SK-N-SH (cell line): Measurements from ENCODE around the gene MAST2.

ENCODE experiments used
- EZH2phosphoT487 ChIP-seq: fragments of 200-600 bp; sonication (generic); IDR thresholded peaks from 2 replicates; pipeline ENCODE4 v1.6.1; 2017; ENCODE audit warnings: low read depth, mixed run types, mild to moderate bottlenecking, antibody characterized with exemption, moderate library complexity, borderline replicate concordance
- POLR2AphosphoS5 ChIP-seq: IDR thresholded peaks from 2 replicates; pipeline ENCODE4 v1.6.1; 2012; ENCODE audit warnings: low read depth, low read length
- TAF1 ChIP-seq: IDR thresholded peaks from 2 replicates; pipeline ENCODE4 v1.6.1; 2012; ENCODE audit warnings: low read depth, mild to moderate bottlenecking, low read length, moderate library complexity, borderline replicate concordance
- TF ChIP-seq, protein P1 (sequence below): fragments of 200-600 bp; sonication (generic); IDR thresholded peaks from 2 replicates; pipeline ENCODE4 v1.6.1; 2017; ENCODE audit warnings: antibody characterized with exemption, mild to moderate bottlenecking, moderate library complexity
- TF ChIP-seq, protein P2 (sequence below): fragments of 150-350 bp; IDR thresholded peaks from 2 replicates; pipeline ENCODE4 v1.6.1; 2017; ENCODE audit warnings: antibody characterized with exemption, low read length, low read depth, borderline replicate concordance

DNA sequence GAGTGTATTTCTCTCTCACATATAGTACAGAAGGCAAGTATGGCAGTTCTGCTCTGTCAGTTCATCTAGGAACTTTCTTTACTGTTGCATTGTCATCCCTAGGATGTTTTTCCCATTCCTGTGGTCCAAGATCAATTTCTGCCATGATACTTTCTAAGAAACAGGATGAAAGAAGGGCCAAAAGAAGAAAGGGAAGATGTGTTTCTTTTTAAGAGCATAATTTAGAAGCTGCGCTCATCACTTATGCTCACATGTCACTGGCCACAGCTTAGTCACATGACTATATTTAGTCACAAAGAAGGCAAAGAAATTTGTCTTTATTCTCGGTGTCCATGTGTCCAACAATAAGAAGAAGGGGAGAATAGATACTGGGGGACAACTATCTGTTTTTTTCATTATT is 7.0 kb upstream of the MAST2 start:
- TF ChIP-seq, protein P1, sequence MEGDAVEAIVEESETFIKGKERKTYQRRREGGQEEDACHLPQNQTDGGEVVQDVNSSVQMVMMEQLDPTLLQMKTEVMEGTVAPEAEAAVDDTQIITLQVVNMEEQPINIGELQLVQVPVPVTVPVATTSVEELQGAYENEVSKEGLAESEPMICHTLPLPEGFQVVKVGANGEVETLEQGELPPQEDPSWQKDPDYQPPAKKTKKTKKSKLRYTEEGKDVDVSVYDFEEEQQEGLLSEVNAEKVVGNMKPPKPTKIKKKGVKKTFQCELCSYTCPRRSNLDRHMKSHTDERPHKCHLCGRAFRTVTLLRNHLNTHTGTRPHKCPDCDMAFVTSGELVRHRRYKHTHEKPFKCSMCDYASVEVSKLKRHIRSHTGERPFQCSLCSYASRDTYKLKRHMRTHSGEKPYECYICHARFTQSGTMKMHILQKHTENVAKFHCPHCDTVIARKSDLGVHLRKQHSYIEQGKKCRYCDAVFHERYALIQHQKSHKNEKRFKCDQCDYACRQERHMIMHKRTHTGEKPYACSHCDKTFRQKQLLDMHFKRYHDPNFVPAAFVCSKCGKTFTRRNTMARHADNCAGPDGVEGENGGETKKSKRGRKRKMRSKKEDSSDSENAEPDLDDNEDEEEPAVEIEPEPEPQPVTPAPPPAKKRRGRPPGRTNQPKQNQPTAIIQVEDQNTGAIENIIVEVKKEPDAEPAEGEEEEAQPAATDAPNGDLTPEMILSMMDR = no peak
- TF ChIP-seq POLR2AphosphoS5 (no peak), EZH2phosphoT487 (no peak), TAF1 (no peak)
- TF ChIP-seq, protein P2, sequence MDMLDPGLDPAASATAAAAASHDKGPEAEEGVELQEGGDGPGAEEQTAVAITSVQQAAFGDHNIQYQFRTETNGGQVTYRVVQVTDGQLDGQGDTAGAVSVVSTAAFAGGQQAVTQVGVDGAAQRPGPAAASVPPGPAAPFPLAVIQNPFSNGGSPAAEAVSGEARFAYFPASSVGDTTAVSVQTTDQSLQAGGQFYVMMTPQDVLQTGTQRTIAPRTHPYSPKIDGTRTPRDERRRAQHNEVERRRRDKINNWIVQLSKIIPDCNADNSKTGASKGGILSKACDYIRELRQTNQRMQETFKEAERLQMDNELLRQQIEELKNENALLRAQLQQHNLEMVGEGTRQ = no peak
